Measurements from ENCODE around the gene CFAP20DC. TPM values are rescaled to one million over a fixed set of nuclear protein-coding genes. Genes with fewer than 3 reads are reported as not detected.

Gene CFAP20DC
- total and polyA plus RNA-seq, 2 of the 13 experiments (the other 11 are each of a cell fraction or from before 2014, with no cell fraction given), result not detected

DNA sequence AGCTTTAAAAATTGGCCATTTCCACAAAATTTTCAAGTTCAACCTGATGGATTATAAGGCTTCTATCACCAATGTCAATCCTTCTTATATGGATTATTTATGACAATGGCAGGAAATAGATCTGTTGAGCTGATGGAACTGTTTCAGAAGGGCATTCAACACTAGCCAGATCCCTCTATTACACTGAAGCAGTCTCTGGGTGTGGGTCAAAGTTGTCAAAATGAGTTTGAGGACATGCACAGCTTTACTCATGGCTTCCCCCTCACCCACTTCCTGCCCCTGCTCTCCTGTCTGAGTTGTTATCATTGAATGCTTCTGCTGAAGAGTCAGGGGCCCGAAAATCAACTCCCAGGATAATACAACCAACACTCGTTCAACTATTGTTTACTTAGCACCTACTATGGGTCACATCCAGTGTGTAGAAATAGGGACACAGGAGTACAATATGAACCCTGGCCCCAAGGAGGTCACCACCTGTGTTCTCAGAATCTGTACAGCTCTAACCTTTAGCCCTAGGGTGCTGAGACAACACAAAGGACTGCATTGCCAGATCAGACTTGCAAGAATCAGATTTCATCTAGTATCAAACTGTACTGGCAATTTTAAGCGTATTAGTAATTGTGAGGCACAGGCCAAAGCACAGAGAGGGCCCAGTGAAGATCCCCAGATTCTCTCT lies 341.6 kb downstream of the CFAP20DC start (continued):
- TF ChIP-seq, protein P1, sequence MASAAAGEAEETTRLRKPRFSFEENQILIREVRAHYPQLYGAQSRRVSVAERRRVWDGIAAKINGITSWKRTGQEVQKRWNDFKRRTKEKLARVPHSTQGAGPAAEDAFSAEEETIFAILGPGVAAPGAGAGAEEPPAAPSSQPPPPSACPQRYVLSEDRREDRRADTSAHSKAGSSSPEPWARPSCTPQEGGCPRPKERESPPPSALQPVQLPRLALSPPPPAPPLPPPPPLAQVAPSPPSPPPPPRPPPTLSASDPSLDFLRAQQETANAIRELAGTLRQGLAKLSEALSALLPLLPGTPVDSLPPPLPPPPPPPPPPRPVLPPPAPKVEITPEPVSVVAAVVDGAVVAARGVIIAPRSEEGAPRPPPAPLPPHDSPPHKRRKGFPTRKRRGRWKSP (CRISPR knock-in tag; IDR thresholded peaks at IDR 0.05), result no peak
- TF ChIP-seq, protein P2, sequence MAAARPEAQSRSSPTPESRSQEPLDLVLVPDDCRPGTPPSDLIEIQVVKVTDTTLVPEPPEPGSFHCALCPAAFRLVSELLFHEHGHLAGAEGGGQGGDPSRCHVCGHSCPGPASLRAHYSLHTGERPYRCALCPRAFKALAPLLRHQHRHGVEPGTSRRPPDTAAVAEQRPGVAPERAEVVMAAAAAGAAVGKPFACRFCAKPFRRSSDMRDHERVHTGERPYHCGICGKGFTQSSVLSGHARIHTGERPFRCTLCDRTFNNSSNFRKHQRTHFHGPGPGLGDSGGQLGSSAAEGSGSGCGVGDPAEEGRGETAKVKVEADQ (CRISPR knock-in tag; IDR thresholded peaks at IDR 0.05; ENCODE audit: borderline replicate concordance), result no peak
- TF ChIP-seq, protein P3, sequence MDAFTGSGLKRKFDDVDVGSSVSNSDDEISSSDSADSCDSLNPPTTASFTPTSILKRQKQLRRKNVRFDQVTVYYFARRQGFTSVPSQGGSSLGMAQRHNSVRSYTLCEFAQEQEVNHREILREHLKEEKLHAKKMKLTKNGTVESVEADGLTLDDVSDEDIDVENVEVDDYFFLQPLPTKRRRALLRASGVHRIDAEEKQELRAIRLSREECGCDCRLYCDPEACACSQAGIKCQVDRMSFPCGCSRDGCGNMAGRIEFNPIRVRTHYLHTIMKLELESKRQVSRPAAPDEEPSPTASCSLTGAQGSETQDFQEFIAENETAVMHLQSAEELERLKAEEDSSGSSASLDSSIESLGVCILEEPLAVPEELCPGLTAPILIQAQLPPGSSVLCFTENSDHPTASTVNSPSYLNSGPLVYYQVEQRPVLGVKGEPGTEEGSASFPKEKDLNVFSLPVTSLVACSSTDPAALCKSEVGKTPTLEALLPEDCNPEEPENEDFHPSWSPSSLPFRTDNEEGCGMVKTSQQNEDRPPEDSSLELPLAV (CRISPR knock-in tag; conservative IDR thresholded peaks at IDR 0.05; ENCODE audit: low read depth), result no peak
- TF ChIP-seq U2AF2 (IDR thresholded peaks at IDR 0.05; ENCODE audit: low read depth, low read length), result no peak

DNA sequence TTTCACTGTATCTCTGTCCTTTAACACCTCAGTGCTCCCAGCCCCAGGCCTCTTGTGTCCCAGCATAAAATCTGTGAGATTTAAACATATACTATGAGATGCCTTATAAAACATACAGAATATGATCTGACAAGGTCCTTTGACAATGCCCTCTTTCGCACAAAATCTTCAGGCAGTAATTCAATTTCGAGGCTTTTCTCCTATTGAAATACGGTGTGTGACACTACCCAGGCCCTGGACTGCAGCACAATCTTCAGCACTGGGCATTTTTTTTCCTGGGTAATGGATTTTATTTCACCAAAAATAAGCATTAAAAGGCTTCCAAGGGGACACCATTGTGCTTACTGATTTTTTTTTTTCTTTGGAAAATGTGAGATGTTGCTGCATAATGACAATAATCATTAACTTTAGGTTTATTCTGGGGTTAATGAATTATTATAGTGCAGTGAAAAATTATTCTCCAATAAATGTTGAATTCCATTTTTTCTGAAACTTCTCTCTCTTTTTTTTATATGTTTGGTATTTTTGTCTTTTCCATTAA lies 342.4 kb downstream of the CFAP20DC start:
- in situ Hi-C loops (cut with HindIII; ENCODE audit: extremely low pct_ligation_motif_present, low pct_unique_long_range_greater_than_20kb), result no loop called here
- ATAC-seq (no peak), DNase-seq (ENCODE audit: low spot score) (no peak), FAIRE-seq (no peak)
- Histone ChIP-seq H3K4me3 (replicated peaks in 1 of 3; ENCODE audit: insufficient read depth in 1 of 3, low read depth in 2 of 3, low read length in 3 of 3) (no peak overlapping the region), H3K9ac (ENCODE audit: insufficient read depth, low read depth, low read length) (no peak overlapping the region), H3K27me3 (ENCODE audit: control insufficient read depth in 1 of 2, insufficient read depth in 2 of 2, low read length in 2 of 2) (no peaks in the 10 kb centered on the region), H4K20me1 (ENCODE audit: insufficient read depth, low read length) (no peaks in the 10 kb centered on the region), H3K79me2 (ENCODE audit: insufficient read depth, low read length) (no peaks in the 10 kb centered on the region), H3K27ac (ENCODE audit: extremely low read length, insufficient read depth, low read length) (no peak overlapping the region), H3K36me3 (replicated peaks in 1 of 2; ENCODE audit: control insufficient read depth in 1 of 2, insufficient read depth in 2 of 2, low read length in 2 of 2) (no peaks in the 10 kb centered on the region), H3K9me3 (ENCODE audit: low read length) (no peaks in the 10 kb centered on the region), H3K4me2 (ENCODE audit: low read depth, low read length) (no peak overlapping the region), H3K4me1 (ENCODE audit: insufficient read depth, low read length) (no peaks in the 10 kb centered on the region), H2AFZ (ENCODE audit: low read length) (no peak overlapping the region)
- 9% methylated on average over 3 of the region's 3 CpGs for WGBS (ENCODE audit: low lambda C conversion rate)
- CTCF ChIA-PET (ENCODE audit: low intra/inter-chr PET ratio, low total read pairs), result no interaction called here
- TF ChIP-seq ZNF230 (CRISPR knock-in tag; IDR thresholded peaks at IDR 0.05) (no peak), RORA (CRISPR knock-in tag; IDR thresholded peaks at IDR 0.05) (no peak), ZNF747 (CRISPR knock-in tag; IDR thresholded peaks at IDR 0.05; ENCODE audit: borderline replicate concordance) (no peak), JUN (CRISPR knock-in tag; IDR thresholded peaks at IDR 0.05) (no peak), MYNN (CRISPR knock-in tag; IDR thresholded peaks at IDR 0.05; ENCODE audit: low read depth) (no peak)
- TF ChIP-seq, protein P4, sequence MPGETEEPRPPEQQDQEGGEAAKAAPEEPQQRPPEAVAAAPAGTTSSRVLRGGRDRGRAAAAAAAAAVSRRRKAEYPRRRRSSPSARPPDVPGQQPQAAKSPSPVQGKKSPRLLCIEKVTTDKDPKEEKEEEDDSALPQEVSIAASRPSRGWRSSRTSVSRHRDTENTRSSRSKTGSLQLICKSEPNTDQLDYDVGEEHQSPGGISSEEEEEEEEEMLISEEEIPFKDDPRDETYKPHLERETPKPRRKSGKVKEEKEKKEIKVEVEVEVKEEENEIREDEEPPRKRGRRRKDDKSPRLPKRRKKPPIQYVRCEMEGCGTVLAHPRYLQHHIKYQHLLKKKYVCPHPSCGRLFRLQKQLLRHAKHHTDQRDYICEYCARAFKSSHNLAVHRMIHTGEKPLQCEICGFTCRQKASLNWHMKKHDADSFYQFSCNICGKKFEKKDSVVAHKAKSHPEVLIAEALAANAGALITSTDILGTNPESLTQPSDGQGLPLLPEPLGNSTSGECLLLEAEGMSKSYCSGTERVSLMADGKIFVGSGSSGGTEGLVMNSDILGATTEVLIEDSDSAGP (CRISPR knock-in tag; IDR thresholded peaks at IDR 0.05; ENCODE audit: borderline replicate concordance), result no peak
- no TSS peak for BruUV-seq (replicated peaks)
- POLR2A ChIA-PET, result no interaction called here
- intact Hi-C loops (cut with micrococcal nuclease; ENCODE audit: unreplicated experiment), result no loop called here

Measured in HepG2 (cell line).